Endothelial cell of umbilical vein (primary cell): ENCODE data around the gene CD101.

ENCODE experiments used
- CTCF ChIP-seq, 2 donors: IDR thresholded peaks; 1 replicate in 1 of 2; 2 replicates in 1 of 2; pipeline ENCODE4 v1.5.1; 2011; ENCODE audit warnings: low read length in 2 of 2, mild to moderate bottlenecking in 2 of 2, moderate library complexity in 2 of 2, control low read depth in 1 of 2, inconsistent platforms in 1 of 2, low read depth in 1 of 2; ENCODE audit not compliant: insufficient read depth in 1 of 2; ENCODE audit errors: extremely low read depth in 1 of 2
- EZH2 ChIP-seq: IDR thresholded peaks from 2 replicates; pipeline ENCODE4 v1.6.1; 2012; ENCODE audit warnings: borderline replicate concordance, low read depth, mild to moderate bottlenecking, moderate library complexity, low read length, inconsistent platforms; ENCODE audit not compliant: severe bottlenecking
- FOS ChIP-seq: IDR thresholded peaks from 2 replicates; pipeline ENCODE4 v1.6.1; 2011; ENCODE audit warnings: mild to moderate bottlenecking, low read length, moderate library complexity, borderline replicate concordance; ENCODE audit not compliant: insufficient read depth
- GATA2 ChIP-seq: IDR thresholded peaks from 2 replicates; pipeline ENCODE4 v1.7.0; 2011; ENCODE audit warnings: low read depth, mild to moderate bottlenecking, moderate library complexity, mixed read lengths, low read length; ENCODE audit not compliant: insufficient read length, insufficient read depth
- JUN ChIP-seq: IDR thresholded peaks from 2 replicates; pipeline ENCODE4 v1.6.1; 2011; ENCODE audit warnings: borderline replicate concordance, low read depth; ENCODE audit not compliant: insufficient read length, insufficient read depth
- MAX ChIP-seq: IDR thresholded peaks from 2 replicates; pipeline ENCODE4 v1.6.1; 2011; ENCODE audit not compliant: insufficient read depth, insufficient read length
- MYC ChIP-seq: IDR thresholded peaks from one replicate; pipeline ENCODE4 v1.6.1; 2011; ENCODE audit warnings: mild to moderate bottlenecking, low read depth, low read length
- POLR2A ChIP-seq: IDR thresholded peaks from 2 replicates; pipeline ENCODE4 v1.6.1; 2012; ENCODE audit warnings: low read depth, mild to moderate bottlenecking, control low read depth, low read length
- POLR2AphosphoS5 ChIP-seq: IDR thresholded peaks from 2 replicates; pipeline ENCODE4 v1.6.1; 2012; ENCODE audit warnings: low read depth, mild to moderate bottlenecking, control low read depth, low read length, moderate library complexity; ENCODE audit not compliant: insufficient read depth

- TF ChIP-seq POLR2A: no peak
- no peak for TF ChIP-seq CTCF (IDR thresholded peaks at IDR 0.05; ENCODE audit: extremely low read depth in 1 of 2, insufficient read depth in 1 of 2, low read depth in 1 of 2, low read length in 2 of 2)
- no peak for TF ChIP-seq POLR2AphosphoS5
- TF ChIP-seq MYC: no peak
- no peak for TF ChIP-seq EZH2
- no peak for TF ChIP-seq MAX
- TF ChIP-seq JUN: no peak
- TF ChIP-seq GATA2: no peak
- no peak for TF ChIP-seq FOS
Observed at GRCh38 chr1:117015724-117016123, 14.2 kb downstream of the CD101 start.
